NCI-H345 treated with DMSO at 0.1 percent for 48 hours (cell line): ENCODE measurements around the gene TIAM1.

Source experiments
- DNase-seq: peaks from one replicate; lab custom pipeline; 2025; ENCODE audit not compliant: unreplicated experiment; lab: John Stamatoyannopoulos, UW

The TIAM1 gene

DNA sequence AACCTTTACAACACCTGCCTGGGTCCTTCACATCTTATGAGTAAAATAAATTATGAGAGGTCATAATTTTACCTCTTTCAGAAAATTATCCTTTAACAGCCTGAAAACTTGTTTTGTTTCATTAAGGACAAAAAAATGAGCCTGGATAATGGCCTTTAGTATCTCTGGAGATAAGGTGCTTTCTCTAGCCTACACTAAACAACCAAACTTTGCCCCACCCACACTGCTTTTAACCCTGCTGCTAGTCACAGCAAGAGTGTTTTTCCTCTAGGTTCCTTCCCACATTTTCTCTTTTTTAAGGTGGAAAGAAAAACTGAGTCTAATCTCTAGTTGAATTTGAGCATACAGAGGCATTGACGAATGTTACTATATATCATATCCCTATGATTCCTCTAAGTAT is 204.0 kb downstream of the TIAM1 start:
- no peak for DNase-seq

DNA sequence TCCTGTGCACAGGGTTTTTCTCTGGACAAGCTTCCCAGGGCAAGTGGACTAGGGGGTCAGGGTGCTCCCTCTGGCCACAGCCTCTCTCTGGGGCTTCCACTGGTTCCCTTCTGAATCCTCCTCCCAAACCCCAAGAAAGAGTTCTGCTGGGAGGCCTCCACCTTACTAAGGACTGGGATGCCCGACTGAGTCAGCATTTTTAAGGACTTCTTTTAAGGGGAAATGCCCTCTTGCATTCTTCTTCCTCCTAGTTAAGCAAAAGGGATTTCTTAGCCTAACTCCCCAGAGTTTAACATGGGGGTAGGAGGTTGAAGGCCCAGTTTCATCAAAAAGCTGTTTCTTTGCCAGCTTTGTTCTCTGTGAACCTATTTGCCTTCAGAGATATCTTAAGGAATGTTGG is 206.1 kb downstream of the TIAM1 start:
- no peak for DNase-seq

DNA sequence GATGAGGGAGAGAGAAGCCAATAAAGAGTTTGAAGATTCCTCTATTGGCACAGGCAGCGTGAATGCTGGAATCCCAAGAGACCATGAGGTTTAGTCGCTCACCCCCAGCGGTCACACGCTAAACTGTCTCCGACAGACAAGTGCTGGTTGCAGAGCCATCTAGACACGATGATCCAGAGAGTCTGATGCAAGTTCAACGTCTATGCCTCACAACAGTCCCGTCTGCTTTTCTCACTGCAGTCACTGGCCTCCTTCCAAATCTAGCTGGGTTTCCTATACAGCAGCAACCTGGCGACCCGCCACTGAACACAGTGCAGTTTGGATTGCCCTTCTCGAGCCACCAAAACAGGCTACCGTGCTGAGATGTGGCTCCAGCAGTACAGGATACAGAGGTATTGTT is 207.2 kb downstream of the TIAM1 start:
- DNase-seq = no peak

DNA sequence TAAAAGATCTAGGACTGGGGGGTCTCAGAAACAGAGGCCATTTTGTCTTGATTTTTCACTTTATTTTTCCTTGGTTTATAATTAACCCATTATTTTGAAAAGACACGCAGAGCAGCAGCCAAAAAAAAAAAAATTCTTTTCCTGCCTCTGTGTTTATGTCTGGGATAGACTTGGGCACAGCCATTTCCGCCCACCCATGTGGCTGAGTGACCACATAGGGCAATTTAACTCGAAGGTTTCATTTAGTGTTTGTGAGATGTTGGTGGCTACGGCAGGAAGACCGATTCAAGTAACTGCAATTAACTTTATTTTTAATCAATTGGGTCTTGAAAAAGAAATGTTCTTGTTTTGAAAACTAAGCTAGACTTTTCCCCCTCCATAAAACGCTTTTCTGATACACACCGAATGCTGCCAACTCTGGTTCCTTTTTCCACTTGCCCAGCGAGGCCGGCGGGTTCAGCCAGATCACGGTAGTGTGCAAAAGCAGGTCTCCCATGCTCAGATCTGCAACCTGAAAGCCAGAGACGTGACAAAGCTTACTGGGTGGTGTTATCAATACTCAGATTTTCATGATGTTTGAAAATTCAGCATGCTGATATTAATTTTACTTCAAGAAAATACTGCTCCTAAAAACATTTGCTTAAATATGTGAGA is 208.4 kb downstream of the TIAM1 start:
- DNase-seq = no peak

DNA sequence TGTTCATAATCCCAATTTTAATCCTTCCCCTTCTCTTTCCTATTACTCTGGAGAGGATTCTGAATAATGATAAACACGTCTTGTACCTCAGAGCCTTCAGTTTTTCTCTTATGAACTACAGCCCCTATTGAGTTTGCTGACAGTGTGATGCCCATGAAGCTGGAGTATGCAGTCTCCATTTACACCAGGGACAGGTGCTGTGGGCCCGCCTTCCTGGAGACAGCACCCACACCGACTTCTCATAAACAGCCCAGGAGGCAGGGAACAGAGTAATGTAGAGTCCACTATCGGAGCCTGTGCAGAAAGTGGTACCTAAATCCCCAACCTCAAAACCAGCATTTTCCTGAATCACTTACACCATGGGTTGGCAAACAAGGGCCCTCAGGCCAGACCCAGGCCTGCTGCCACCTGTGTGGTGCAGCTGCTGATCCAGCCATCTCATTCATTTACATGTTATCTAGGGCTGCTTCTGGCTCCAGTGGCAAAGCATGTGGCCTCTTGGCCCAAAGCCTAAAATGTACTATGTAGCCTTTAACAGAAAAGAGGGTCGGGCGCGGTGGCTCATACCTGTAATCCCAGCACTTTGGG is 210.7 kb downstream of the TIAM1 start:
- DNase-seq = no peak

DNA sequence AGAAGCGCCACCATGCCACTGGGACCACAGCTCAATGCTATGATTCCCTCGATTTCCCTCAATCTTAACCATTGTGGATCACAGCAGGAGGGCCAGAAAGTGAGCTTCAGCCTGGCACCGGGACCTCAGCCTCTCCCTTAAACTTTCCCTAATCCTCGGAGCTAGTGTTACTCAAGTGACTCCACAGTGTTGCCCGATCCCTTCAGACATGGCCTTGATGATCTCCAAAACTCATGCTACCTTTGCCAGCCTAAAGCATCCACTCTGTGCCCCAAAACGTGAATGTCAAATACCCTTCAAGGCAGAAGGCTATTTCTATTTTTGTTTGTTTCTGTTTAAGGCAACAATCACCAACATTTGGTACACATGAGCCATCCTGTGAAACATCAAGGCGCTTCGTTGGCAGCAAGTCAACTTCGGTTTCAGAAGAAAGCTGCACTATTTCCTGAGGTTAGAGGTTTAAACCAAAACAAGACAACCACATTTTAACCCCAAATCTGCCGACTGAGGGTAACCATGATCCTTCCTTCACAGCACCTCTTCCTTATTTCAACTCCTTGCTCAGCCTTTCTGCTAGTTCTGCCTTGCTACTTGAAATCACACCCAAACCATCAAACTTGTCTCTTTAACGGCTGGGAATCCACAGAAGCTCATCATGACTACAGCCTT is 211.4 kb downstream of the TIAM1 start:
- no peak for DNase-seq

- DNase-seq = no peak
Observed at GRCh38 chr21:31130821-31131220, 213.2 kb downstream of the TIAM1 start.

DNA sequence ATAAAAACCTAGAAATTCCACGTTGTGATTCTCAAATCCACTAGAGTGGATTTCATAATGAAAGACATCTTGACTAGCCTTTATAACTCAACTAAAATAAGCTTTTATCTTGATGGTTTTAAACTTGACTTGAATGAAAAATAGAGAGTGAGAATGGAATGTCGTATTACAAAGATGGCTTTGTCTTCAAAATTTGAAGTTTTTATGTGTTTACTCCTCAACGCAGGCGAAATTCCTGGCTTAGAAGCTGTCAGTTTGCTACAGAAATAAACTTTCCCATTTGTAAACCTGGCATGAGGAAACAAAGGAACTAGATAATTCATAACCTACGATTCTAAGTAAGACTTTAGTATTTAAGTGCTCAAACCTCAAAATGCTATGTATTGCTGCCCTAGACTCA is 215.8 kb downstream of the TIAM1 start:
- no peak for DNase-seq

DNA sequence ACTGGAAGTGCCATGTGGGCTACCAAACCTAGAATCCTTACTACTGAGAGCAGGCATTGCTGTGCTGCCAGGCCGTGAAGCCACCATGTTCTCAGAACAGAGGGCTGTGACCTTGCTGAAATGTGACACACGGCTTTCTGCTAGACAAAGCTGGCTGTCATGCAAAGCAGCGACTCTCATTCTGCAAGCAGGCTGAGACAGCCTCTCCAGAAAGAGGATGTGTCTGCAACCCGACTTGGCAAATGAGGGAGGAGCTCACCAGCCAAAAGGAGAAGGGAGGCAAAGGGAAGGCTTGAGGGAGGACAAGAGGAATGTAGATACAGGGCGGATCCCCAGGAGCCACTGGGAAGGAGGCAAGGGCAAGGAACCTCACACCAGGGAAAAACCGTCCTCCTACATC is 220.1 kb downstream of the TIAM1 start:
- no peak for DNase-seq

DNA sequence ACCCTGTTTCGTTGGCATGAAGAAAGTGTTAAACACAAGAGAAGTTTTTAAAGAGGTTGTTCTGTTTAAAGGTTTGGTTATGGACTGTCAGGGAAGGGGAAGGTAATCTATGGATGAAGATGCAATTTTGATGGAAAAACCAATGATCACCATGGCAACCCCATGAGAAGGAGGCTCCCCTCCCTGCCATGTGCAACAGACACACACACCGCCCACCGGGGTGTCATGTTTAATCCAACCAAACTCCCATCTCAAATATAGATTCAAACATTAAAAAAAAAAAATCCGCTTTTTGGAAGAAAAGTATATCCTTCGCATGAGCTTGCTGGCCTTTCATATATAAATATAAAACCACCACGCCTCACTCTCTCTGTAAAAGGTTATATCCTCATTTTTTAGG is 224.9 kb downstream of the TIAM1 start:
- DNase-seq = no peak

GRCh38 chr21:31117128-31117916 is 226.7 kb downstream of the TIAM1 start:
- DNase-seq = no peak

- no peak for DNase-seq
Observed at GRCh38 chr21:31115249-31115648, 228.8 kb downstream of the TIAM1 start.

- no peak for DNase-seq
Observed at GRCh38 chr21:31111093-31111492, 233.0 kb downstream of the TIAM1 start.

GRCh38 chr21:31110430-31110829 is 233.6 kb downstream of the TIAM1 start:
- no peak for DNase-seq

GRCh38 chr21:31107871-31108270 is 236.2 kb downstream of the TIAM1 start:
- DNase-seq = no peak

DNA sequence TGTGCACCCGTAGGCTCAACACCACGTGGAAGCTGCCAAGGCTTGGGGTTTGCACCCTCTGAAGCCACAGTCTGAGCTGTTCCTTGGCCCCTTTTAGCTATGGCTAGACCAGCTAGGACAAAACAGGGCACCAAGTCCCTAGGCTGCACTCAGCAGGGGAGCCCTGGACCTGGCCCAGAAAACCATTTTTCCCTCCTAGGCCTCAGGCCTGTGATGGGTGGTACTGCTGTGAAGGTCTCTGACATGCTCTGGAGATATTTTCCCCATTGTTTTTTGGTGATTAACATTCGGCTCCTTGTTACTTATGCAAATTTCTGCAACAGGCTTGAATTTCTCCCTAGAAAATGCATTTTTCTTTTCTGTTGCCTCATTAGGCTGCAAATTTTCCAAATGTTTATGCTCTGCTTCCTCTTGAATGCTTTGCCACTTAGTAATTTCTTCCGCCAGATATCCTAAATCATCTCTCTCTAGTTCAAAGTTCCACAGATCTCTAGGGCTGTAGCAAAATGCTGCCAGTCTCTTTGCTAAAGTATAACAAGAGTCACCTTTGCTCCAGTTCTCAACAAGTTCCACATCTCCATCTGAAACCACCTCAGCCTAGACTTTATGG is 236.8 kb downstream of the TIAM1 start:
- no peak for DNase-seq

DNA sequence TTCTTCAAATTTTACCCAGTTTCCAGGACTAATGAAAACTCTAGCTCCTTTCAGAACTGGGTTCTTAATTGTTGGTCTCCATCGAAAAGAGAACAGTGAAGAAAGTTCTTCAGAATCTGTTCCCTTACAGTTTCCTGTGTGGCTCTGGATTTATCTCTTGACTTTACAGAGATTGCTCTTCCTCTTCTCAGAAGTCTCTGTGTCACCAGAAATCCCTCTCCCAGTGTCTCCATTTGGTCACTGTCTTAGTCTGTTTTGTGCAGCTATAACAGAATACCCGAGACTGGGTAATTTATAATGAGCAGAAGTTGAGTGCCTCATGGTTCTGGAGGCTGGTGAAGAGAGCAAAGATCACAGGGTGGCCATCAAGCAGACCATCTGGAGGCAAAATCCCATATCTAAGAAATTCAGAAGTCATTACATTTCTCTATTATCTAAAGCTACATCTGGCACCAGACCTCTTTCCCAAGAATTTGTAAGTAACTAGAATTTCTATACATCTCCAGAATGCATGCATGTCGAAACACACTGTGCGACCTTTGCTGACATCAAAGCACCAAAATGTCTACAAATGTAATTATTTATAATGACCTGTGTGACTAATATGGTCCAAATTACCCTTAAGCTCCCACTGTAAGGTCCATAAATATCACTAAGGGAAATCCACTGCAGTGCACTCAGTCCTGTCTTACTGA is 240.3 kb downstream of the TIAM1 start:
- DNase-seq = no peak

DNA sequence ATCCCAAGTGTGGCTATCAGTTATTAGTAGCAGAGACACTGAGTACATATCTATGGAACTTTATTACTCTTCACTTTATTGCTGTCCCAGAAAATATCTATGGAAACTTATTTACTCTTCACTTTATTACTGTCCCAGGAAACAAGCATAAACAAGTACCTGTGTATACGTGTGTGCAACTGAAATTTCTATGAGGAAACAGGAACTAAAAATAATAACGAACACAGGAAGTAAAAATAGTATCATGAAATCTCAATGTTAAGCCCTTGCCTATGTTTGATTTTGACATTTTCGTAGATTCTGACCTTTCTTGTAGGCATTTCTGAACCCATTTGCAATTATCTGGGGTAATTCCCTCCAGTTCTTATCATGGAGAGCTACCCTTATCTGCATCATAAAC is 240.9 kb downstream of the TIAM1 start:
- no peak for DNase-seq

DNA sequence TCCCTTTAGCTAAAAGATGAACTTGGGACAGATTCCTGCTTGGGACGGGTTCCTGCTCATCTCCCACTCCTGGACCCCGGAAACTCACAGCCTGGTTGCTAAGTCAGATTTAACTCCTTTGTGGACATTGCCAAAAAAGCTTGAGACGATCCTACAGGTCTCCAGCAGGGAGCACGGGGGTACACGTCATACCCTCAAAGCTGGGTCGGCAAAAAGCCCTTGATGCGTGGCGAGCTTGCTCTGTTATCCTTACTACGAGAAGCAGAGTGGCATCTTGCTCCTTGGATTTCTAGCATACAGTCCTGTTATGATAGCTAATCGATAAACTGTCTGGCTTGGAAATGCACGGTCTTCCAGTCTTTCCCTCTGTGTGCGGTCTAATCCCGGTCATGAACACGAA is 244.9 kb downstream of the TIAM1 start:
- no peak for DNase-seq

DNA sequence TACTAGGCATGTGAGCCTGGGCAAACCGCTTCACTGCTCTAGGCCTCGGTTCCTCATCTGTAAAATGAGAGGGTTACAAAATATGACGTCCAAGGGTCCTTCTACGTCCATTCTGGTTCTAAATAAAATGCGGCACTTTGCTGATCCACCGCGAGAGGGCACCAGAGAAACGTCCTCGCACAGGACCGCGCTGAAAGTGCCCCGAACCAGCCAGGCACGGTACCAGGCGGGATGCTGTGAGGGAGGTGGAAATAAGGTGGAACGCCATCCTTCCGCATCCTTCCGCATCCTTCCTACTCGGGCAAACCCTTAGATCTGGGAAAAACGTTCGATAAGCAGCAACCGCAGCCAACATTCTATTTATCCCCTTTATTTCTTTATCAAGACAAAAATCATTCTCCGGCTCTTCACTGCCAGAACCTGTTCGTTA is 245.5 kb downstream of the TIAM1 start:
- peak; percentile 51 for DNase-seq
